H1 (cell line): ENCODE measurements around the gene CHST2. TPM values are rescaled to one million over a fixed set of nuclear protein-coding genes. Genes with fewer than 3 reads are reported as not detected.

ENCODE experiments used
- SP2 ChIP-seq: IDR thresholded peaks from 2 replicates; pipeline ENCODE4 v1.6.1; 2012; ENCODE audit warnings: mild to moderate bottlenecking, low read length, inconsistent platforms
- polyA plus RNA-seq, 7 experiments: library from polyadenylated mRNA; depleted of rRNA in 3 of 7; stranded (reverse) in 5 of 7; unstranded in 2 of 7; fragments of >200 nt in 5 of 7; fragments of 200-250 nt in 2 of 7; gene quantifications; 1 replicate in 5 of 7; 2 replicates in 1 of 7; 4 replicates in 1 of 7; pipeline versions ENCODE4 v1.2.1 to v1.2.3, GENCODE V29; 2011 to 2013; ENCODE audit warnings: missing spikeins in 2 of 7, mixed read lengths in 2 of 7
- total RNA-seq: library from RNA; stranded (reverse); fragmentation: NEBNext Ultra II Directional; extraction: Animal tissue kit (Norgen Biotek cat#: 25700); gene quantifications from 2 replicates; pipeline ENCODE4 v1.2.1, GENCODE V29; 2021

The CHST2 gene
- total and polyA plus RNA-seq, 2 of the 8 experiments (the other 6 are each of a cell fraction or from before 2014, with no cell fraction given), result 3.2 to 15.1 TPM

- no peak for TF ChIP-seq SP2
These were observed 8.2 kb downstream of the CHST2 start (continued) for GRCh38 chr3:143127801-143128200.
